Endothelial cell of umbilical vein (primary cell): ENCODE measurements around the gene CTBP1.

ENCODE experiments used
- EZH2 ChIP-seq: IDR thresholded peaks from 2 replicates; pipeline ENCODE4 v1.6.1; 2012; ENCODE audit warnings: borderline replicate concordance, low read depth, mild to moderate bottlenecking, moderate library complexity, low read length, inconsistent platforms; ENCODE audit not compliant: severe bottlenecking
- JUN ChIP-seq: IDR thresholded peaks from 2 replicates; pipeline ENCODE4 v1.6.1; 2011; ENCODE audit warnings: borderline replicate concordance, low read depth; ENCODE audit not compliant: insufficient read length, insufficient read depth
- POLR2A ChIP-seq: IDR thresholded peaks from 2 replicates; pipeline ENCODE4 v1.6.1; 2012; ENCODE audit warnings: low read depth, mild to moderate bottlenecking, control low read depth, low read length
- POLR2AphosphoS5 ChIP-seq: IDR thresholded peaks from 2 replicates; pipeline ENCODE4 v1.6.1; 2012; ENCODE audit warnings: low read depth, mild to moderate bottlenecking, control low read depth, low read length, moderate library complexity; ENCODE audit not compliant: insufficient read depth
- TF ChIP-seq, protein P1 (sequence below), 2 donors: IDR thresholded peaks; 1 replicate in 1 of 2; 2 replicates in 1 of 2; pipeline ENCODE4 v1.5.1; 2011; ENCODE audit warnings: low read length in 2 of 2, mild to moderate bottlenecking in 2 of 2, moderate library complexity in 2 of 2, control low read depth in 1 of 2, inconsistent platforms in 1 of 2, low read depth in 1 of 2; ENCODE audit not compliant: insufficient read depth in 1 of 2; ENCODE audit errors: extremely low read depth in 1 of 2

DNA sequence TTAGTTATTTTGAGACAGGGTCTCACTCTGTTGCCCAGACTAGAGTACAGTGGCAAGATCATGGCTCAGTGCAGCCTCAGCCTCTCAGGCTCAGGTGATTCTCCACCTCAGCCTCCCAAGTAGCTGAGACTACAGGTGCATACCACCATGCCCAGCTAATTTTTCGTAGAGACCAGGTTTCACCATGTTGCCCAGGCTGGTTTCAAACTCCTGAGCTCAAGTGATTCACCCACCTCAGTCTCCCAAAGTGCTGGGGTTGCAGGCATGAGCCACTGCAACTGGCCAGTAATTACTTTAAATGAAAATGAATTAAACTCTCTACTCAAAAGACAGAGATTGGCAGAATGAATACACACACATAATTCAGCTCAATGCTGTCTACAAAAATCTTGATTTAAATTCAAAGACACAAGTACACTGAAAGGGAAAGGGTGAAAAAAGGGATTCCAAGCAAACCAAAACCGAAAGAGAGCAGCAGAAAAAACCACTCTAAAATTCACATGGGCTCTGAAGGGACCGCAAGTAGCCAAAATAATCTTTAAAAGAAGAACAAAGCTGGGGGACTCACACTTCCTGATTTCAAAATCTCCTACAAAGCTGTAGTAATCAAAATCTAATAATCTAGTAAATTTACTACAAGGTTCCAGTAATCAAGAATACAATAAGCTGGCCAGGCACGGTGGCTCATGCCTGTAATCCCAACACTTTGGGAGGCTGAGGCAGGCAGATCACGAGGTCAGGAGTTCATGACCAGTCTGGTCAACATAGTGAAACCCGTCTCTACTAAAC lies 64.8 kb downstream of the CTBP1 start:
- TF ChIP-seq, protein P1, sequence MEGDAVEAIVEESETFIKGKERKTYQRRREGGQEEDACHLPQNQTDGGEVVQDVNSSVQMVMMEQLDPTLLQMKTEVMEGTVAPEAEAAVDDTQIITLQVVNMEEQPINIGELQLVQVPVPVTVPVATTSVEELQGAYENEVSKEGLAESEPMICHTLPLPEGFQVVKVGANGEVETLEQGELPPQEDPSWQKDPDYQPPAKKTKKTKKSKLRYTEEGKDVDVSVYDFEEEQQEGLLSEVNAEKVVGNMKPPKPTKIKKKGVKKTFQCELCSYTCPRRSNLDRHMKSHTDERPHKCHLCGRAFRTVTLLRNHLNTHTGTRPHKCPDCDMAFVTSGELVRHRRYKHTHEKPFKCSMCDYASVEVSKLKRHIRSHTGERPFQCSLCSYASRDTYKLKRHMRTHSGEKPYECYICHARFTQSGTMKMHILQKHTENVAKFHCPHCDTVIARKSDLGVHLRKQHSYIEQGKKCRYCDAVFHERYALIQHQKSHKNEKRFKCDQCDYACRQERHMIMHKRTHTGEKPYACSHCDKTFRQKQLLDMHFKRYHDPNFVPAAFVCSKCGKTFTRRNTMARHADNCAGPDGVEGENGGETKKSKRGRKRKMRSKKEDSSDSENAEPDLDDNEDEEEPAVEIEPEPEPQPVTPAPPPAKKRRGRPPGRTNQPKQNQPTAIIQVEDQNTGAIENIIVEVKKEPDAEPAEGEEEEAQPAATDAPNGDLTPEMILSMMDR (IDR thresholded peaks at IDR 0.05; ENCODE audit: extremely low read depth in 1 of 2, insufficient read depth in 1 of 2, low read depth in 1 of 2, low read length in 2 of 2): no peak
- TF ChIP-seq JUN (no peak), POLR2A (no peak), EZH2 (no peak), POLR2AphosphoS5 (no peak)
